ENCODE measurements around the gene POU6F1.

POU6F1 gene

DNA sequence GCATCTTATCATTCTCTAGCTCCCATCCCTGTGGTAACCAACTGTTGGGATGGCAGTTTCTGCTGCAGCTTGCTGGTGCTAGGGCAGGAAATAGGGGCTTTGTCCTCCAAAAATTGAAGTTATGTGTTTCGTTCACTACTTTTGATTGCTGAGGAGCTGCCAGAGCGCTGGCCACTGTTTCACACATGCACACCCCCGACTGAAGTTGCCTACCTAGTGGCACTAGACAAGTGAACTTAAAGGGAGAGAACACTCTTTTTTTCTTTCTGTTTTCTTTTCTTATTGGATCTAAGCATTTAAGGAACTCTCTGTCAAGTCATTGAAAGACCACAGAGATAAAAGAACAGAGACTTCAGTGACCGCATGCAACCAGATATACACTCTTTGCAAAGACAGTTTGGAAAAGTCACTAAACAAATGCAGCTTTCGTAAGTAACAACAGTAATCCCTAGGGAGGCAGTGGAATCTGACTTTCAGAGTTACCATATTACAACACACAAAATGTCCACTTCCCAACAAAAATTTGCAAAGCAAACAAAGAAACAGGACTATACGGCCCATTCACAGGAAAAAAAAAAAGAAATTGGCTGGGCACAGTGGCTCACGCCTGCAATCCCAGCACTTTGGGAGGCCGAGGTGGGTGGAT lies 56.9 kb downstream of the POU6F1 start:
- DNase-seq: no peak

- no peak for DNase-seq
Measured at GRCh38 chr12:51156245-51156765, 61.6 kb downstream of the POU6F1 start.

GRCh38 chr12:51152953-51153352 lies 64.9 kb downstream of the POU6F1 start:
- DNase-seq: no peak

DNA sequence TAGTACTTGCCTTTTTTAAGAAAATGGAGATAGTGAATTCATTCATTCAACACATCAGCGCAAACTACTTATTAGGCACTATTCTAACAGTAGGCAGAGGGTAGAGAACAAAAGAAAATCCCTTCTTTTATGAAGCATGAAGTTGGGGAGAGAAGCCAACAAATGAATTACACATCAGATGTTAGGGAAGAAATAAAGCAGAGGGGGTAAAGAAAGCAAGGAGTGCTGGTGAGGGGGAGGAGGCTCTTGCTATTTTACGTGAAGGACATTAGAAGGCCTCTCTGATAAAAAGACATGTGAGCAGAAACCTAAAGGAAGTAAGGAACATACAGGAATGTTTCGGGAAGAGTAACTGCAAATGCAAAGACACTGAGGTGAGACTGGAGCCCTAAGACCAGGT lies 67.1 kb downstream of the POU6F1 start:
- DNase-seq: no peak

GRCh38 chr12:51147309-51147708 lies 70.6 kb downstream of the POU6F1 start:
- no peak for DNase-seq

GRCh38 chr12:51139292-51139844 lies 78.5 kb downstream of the POU6F1 start:
- no peak for DNase-seq
